ENCODE data around the gene SYNE1.

GRCh38 chr6:152423216-152424103 is 213.7 kb downstream of the SYNE1 start:
- no peak for TF ChIP-seq CTCF (IDR thresholded peaks at IDR 0.05)
- no peak for TF ChIP-seq POLR2A (IDR thresholded peaks at IDR 0.05)
- no peak for TF ChIP-seq EP300 (IDR thresholded peaks at IDR 0.05)

Measured in ovary (tissue), 3 donors.